Activated CD4-positive, CD25-positive, alpha-beta regulatory T cell treated with anti-CD3 and anti-CD28 coated beads, Interleukin-2, amount 50 U/mL, for 16 hours (primary cell): ENCODE results near the gene MAP2K6.

Experiments used
- DNase-seq: peaks from one replicate; pipeline ENCODE4 v3.0.0-alpha.2; 2020; ENCODE audit warnings: low read depth, low spot score

MAP2K6 gene

GRCh38 chr17:69535016-69535570, 120.6 kb downstream of the MAP2K6 start:
- DNase-seq, result no peak

DNA sequence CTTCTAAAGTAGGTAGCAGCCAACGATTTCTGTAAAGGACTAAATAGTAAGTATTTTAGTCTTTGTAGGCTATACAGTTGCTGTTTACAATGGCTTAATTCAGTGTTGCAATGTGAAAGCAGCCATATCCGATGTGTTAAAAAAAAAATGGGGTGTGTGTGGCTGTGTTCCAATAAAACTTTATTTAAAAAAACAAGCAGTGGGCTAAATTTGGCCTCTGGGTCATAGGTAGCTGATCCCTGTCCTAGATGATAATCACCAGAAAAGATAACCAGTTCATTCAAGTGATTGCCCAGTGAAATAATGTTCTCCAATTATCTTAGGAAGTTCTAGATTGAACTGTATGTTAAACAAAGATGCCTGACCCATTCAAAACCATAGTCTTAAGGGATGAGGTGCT, 124.3 kb downstream of the MAP2K6 start:
- DNase-seq, result no peak

DNA sequence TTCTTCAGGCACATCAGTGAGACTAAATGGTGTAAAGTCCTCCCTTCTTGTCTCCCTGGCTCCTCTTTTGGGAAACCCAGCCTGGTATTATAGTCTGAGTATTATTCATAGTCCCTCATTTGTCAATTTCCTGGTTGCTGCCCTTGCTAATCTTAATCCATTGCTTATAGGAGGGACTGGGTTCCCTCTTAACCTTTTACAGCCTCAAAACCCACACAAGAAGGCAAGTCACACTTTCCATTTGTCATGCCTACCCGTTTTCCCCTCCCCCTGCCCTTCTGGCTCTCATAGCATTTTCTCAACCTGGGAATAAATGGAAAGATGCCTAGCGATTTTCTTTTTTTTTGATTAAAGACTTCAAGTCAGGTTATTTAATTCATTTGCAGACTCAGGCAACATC, 124.8 kb downstream of the MAP2K6 start:
- no peak for DNase-seq

DNA sequence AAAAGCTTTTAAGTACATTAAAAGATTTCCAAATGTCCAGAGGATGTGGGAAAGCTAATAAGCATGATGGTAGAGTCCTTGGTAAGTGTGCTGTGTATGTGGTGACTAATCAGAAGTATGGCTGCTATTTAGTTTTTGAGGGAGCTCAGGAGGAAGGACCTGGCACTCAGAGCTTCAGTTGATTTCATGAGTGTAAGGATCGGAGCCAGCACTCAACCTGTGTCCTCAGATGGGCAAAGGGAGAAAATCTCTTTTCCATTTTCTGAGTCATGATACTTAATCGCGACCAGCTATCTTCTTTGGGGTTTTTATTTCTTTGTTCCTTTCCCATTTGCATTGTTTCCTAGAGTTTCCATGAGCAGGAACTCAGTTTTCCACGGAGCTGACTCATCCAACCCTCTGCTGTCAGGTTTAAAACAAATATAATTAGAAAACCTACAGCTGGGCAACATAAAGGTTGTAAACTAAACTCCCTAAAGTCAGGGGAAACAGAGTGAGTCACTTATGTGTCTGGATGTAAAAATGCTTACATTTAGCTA, 125.4 kb downstream of the MAP2K6 start:
- no peak for DNase-seq

DNA sequence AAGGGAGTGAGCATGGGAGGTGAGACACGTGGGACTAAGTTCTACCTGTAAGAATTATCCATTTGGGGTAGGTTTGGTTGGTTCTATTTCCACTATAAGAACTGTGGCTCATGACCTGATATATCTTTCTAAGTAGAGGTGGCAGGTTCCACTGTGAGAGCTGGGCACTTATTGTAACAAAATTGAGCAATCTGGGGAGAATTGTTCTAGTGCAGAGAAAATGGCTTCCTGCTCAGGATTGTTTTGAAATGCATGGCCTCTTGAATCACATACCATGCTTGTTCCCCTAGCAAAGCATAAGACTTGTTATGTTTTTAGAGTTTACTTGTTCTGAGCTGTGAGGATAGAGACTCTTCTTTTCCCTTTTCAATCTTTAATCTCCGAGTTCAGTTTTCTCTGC, 125.9 kb downstream of the MAP2K6 start:
- no peak for DNase-seq

DNA sequence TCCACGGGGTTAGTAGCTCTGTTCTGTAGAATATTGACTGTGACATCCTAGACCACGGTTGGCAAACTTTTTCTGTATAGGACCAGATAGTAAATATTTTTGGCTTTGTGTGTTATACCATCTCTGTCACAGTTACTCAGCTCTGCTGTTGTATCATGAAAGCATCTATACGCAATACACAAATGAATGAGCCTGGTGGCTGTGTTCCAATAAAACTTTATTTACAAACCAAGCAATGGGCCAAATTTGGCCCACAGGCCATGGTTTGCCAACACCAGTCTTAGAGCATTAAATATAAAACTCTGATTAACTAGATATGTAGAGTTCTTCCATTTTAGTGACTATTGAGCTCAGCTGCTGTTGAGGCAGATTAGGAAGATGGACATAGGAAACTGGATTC, 132.7 kb downstream of the MAP2K6 start:
- DNase-seq, result no peak

- no peak for DNase-seq
Measured at GRCh38 chr17:69547947-69548346, 133.4 kb downstream of the MAP2K6 start.

GRCh38 chr17:69551212-69552010, 136.9 kb downstream of the MAP2K6 start:
- DNase-seq, result no peak

- no peak for DNase-seq
Measured at GRCh38 chr17:69552986-69553667, 138.6 kb downstream of the MAP2K6 start.

DNA sequence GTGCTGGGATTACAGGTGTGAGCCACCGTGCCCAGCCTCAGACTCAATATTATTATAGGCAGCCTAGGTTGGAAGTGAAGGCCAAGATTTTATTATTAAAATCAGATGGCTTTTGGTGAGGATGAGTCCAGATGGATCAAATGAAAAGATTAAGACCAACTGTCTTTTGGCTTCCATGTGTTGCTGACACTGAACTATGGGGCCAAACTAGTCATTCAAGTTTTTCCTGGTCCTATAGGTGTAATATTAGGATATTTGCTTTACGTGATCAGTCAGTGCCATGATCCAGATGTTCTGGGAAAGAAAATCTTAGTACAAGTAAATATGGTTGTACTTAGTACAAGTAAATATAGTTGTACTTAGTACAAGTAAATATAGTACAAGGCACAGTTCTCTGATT, 140.6 kb downstream of the MAP2K6 start:
- no peak for DNase-seq

DNA sequence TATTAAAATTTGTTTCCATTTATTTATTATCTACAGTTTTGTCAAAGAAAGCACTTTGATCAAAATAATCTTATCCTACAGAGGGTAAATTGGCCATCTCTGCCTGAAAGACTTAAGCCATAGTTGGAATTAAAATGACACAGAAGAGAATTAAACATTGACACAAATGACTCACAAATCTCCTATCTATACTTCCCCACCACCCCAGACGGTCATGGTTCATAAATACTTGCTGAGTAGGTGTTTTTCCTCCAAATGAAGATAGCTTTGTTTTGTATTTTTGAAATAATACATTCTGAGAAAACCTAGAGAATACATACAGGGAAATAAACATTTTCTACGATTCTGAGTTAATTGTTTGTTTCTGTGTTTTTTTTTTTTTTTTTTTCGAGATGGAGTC, 142.8 kb downstream of the MAP2K6 start:
- DNase-seq, result no peak

GRCh38 chr17:69558796-69559195, 144.3 kb downstream of the MAP2K6 start:
- no peak for DNase-seq

- no peak for DNase-seq
Measured at GRCh38 chr17:69560987-69561441, 146.5 kb downstream of the MAP2K6 start.

GRCh38 chr17:69561462-69561861, 147.0 kb downstream of the MAP2K6 start:
- no peak for DNase-seq

- DNase-seq, result no peak
Measured at GRCh38 chr17:69565447-69565846, 150.9 kb downstream of the MAP2K6 start.

DNA sequence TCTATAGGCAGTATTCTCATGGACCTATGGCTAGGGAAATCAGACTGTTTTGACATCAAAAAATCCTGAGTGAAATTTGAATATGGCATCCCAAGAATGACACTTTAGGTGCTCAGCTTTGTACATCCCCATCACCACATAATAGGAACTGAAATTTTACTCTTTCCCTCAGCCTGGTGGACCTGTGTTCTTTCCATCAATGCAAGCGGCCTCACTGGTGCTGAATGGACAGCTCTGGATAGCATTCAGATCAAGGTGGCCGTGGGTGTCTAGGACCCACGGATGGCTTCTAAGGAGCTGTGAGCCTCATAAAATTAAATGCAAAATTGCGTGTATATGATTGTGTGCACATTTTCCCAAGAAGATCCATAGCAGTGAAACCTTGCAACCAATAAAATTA, 152.6 kb downstream of the MAP2K6 start:
- DNase-seq, result no peak

- DNase-seq, result no peak
Measured at GRCh38 chr17:69572747-69573146, 158.2 kb downstream of the MAP2K6 start.

GRCh38 chr17:69573396-69573795, 158.9 kb downstream of the MAP2K6 start:
- DNase-seq, result no peak

DNA sequence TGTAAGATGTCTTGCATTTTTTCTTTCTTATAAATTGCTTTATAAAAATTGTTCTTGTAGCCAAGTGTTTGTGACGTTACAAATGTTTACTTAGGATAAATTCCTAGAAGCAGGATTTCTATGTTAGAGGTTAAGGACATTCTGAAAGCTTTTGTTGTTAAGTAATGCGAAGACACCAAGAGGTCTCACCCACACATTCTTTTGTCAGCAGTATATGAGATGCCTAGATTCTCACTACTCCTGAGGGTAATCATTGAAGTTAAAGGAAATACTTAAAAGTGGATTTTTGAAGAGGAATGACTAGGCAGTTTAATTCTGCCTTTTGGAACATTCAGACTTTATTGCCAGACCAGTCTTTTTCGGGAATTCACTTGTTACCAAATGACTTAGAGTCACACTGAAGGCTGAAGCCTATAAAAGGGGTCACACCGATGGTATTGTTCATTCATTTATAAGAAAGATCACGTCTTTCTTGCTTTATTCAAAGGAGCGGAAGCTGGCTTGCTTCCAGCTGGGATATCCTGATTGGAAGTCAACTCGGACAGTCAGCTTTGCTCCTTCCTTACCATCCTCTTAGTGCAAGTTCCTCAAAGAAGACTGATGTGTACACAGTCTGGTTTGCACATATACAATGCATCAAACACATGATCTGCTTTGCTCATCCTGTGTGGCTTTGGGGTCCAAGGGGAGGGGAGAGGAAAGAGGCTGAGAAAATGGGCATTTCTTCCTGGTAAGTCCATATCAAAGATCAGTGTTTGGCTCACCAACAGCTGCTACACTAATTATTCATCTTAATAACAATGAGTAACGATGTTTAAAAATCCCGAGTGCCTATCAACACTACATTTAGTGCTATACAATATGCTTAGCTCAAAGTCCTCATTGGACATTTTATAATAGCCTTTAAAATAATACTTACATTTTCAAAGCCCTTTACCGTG, 160.0 kb downstream of the MAP2K6 start:
- no peak for DNase-seq

DNA sequence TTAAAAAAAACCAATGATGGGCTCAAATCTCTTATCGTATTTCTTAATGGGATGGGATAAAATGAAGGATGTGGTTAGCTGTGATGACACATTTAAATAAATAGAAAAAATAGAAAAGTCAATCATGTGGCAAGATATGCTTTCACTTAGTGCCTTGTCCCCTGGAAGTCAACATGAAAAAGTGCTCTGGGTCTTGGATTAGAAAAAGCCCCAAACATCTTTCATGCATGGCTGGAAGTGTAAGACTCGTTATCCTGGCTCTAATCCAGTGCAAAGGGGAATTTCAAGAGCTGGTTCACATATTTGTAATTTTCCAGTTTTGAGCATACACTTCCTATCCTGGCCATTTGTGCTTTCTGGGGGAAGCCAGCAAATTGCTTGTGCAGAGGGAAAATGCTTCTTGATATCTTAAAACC, 160.9 kb downstream of the MAP2K6 start:
- no peak for DNase-seq

DNA sequence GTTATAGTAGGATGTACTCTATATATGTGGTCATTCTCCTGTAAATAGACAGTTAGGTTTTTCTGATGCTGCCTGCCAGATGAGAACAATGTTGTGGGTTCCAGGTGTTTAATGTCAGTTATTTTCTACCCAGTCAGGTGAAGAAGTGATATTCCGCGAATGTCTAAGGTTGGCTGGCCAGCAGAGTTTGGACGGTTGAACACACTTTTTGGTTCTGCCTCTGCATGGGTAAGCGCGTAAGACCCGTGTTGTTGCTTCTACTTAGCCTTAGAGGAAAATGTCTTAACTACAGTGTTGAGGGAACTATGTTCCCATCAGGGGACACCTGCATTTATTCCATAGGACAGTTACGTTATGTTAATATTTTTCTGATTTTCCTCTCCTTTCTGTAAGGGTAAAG, 162.6 kb downstream of the MAP2K6 start:
- no peak for DNase-seq
